HAP-1 (cell line): ENCODE data around the gene KLC3.

Experiments
- DNase-seq, 2 experiments: peaks; one replicate each; pipeline ENCODE4 v3.0.0-alpha.2; 2016 to 2020; ENCODE audit warnings: low spot score in 2 of 2
- H3K27me3 ChIP-seq: fragments of 250-450 bp; sonication (Bioruptor Pico); 2 replicates; pipeline ENCODE4 v1.5.1; 2020; ENCODE audit warnings: low read depth, mild to moderate bottlenecking, moderate library complexity
- H3K36me3 ChIP-seq: fragments of 250-450 bp; sonication (Bioruptor Pico); replicated peaks from 2 replicates; pipeline ENCODE4 v1.5.1; 2020; ENCODE audit warnings: mild to moderate bottlenecking
- H3K4me1 ChIP-seq: fragments of 250-450 bp; sonication (Bioruptor Pico); 2 replicates; pipeline ENCODE4 v1.5.1; 2020; ENCODE audit warnings: mild to moderate bottlenecking
- H3K4me3 ChIP-seq: fragments of 250-450 bp; sonication (Bioruptor Pico); 2 replicates; pipeline ENCODE4 v1.5.1; 2020; ENCODE audit warnings: mild to moderate bottlenecking, moderate library complexity
- H3K9me3 ChIP-seq: fragments of 250-450 bp; sonication (Bioruptor Pico); 2 replicates; pipeline ENCODE4 v1.5.1; 2020; ENCODE audit warnings: mild to moderate bottlenecking, moderate library complexity
- in situ Hi-C: fragments of 300-500 bp; cut with MboI; formaldehyde crosslinking; loops from 3 replicates; pipeline ENCODE4 v1.14.3; 2020; ENCODE audit warnings: low sequenced_read_pairs, inconsistent platforms, mixed read lengths

KLC3 gene

DNA sequence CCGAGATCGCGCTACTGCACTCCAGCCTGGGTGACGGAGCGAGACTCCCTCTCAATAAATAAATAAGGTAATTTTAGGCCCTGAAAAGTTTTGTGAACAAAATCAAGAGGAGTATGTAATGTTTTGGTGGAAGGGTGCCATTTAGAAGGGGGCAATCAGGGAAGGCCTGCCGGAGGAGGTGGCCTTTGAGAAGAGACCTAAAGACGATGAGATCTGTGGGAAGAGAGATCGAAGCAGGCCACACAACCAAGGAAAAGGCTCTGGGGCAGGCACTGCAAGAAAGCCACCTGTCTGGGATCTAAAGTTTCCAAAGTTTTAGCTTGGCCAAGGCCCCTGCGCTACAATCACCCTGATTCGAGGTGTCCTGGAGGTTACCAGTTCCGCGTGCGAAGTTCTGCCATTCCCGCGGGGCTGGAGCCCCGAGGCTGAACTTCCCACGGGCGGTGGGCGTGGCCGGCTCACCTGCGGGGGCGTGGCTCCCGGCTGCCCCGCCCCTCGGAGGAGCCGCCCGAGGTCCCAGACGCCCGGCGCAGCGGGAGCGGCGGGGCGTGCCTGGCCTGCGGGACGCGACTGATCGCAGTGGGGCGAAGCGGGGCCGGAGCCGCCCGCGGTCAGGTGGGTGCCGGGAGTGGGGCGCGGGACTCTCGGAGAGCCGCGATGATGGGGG lies at the start of gene KLC3:
TSS of gene KLC3 (plus strand) at position 519 of the 667 bp plus-strand sequence. CDS start 4,792 bp downstream, outside the sequence.
- H3K36me3 ChIP-seq, result no peaks in the 10 kb centered on the region
- H3K4me1 ChIP-seq, result peaks cover 3% of the 10 kb centered on the region; the same call in 1 of the 2 replicates
- peak in 1 of 2 experiments; percentile 64 for DNase-seq
- no peaks in the 10 kb centered on the region for H3K9me3 ChIP-seq
- in situ Hi-C loops, result no loop called here
- no peaks in the 10 kb centered on the region for H3K27me3 ChIP-seq
- peak within 1 kb of the TSS; percentile 56 for H3K4me3 ChIP-seq

DNA sequence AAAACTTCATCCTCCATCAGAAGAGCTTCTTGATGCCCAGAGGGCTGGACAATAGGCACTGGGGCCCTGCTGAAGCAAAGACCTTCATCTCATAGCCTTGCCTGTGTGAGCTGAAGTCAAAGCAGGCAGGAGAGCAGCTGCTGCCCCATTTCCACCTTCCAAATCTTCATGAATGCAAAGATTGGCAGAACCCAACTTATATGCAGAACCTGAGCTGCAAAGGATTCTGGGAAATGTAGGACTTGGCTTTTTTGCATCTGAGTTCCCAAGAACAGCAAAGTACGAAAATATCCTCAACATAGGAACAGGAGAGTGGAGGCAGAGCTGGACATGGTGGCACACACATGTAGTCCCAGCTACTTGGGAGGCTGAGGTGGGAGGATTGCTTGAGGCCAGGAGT lies 48.7 kb upstream of the KLC3 start:
- in situ Hi-C loops, result no loop called here
- H3K36me3 ChIP-seq, result peaks cover 7% of the 10 kb centered on the region
- H3K4me3 ChIP-seq, result no peak overlapping the region
- H3K9me3 ChIP-seq, result no peaks in the 10 kb centered on the region
- no peak for DNase-seq
- H3K27me3 ChIP-seq, result no peaks in the 10 kb centered on the region
- H3K4me1 ChIP-seq, result no peaks in the 10 kb centered on the region

DNA sequence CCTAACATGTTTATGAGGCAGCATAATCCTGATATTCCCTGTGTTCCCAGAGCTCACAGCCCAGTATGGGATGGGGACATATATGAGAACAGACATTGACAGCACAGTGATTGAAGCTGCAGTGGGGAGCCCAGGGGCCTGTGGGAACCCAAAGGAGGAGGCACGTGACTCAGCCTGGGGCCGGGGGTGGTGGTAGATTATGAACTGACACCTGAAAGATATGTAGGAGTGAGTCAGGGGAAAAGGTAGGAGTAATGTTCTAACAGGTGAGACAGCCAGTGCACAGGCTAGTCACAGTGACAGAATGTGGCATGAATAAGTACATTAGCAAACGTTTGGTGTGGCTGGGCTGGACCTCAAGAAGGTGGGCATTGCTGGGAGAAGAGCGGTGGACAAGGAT lies 46.9 kb upstream of the KLC3 start:
- Histone ChIP-seq H3K4me3 (no peak overlapping the region), H3K27me3 (no peaks in the 10 kb centered on the region), H3K4me1 (no peaks in the 10 kb centered on the region), H3K36me3 (peaks cover 3% of the 10 kb centered on the region; the same call in 1 of the 2 replicates), H3K9me3 (no peaks in the 10 kb centered on the region)
- no peak for DNase-seq
- in situ Hi-C loops, result no loop called here

GRCh38 chr19:45294291-45295029 lies 46.1 kb upstream of the KLC3 start:
- Histone ChIP-seq H3K9me3 (no peaks in the 10 kb centered on the region), H3K4me3 (no peak overlapping the region), H3K4me1 (no peaks in the 10 kb centered on the region), H3K36me3 (peaks cover 3% of the 10 kb centered on the region; the same call in 1 of the 2 replicates), H3K27me3 (no peaks in the 10 kb centered on the region)
- no peak for DNase-seq
- in situ Hi-C loops, result no loop called here

- no peaks in the 10 kb centered on the region for H3K9me3 ChIP-seq
- peaks cover 3% of the 10 kb centered on the region; the same call in 1 of the 2 replicates for H3K36me3 ChIP-seq
- no peak overlapping the region for H3K4me3 ChIP-seq
- no peaks in the 10 kb centered on the region for H3K27me3 ChIP-seq
- no peak for DNase-seq
- H3K4me1 ChIP-seq, result peaks cover 2% of the 10 kb centered on the region
- in situ Hi-C loops, result no loop called here
Measured at GRCh38 chr19:45295873-45296272, 44.7 kb upstream of the KLC3 start.

GRCh38 chr19:45296355-45296754 lies 44.2 kb upstream of the KLC3 start:
- Histone ChIP-seq H3K36me3 (peaks cover 3% of the 10 kb centered on the region; the same call in 1 of the 2 replicates), H3K4me1 (peaks cover 5% of the 10 kb centered on the region), H3K9me3 (no peaks in the 10 kb centered on the region), H3K27me3 (no peaks in the 10 kb centered on the region), H3K4me3 (no peak overlapping the region)
- in situ Hi-C loops, result no loop called here
- no peak for DNase-seq

DNA sequence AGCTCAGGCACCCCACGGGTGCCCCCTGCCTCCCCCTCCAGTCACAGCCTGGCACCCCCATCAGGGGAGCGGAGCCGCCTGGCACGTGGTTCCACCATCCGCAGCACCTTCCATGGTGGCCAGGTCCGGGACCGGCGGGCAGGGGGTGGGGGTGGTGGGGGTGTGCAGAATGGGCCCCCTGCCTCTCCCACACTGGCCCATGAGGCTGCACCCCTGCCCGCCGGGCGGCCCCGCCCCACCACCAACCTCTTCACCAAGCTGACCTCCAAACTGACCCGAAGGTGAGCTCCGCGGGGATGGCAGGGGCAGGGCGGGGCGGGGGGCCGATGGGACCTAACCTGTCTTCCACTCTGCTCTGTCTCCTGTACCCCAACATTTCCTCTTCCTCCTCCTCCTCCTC lies 42.9 kb upstream of the KLC3 start:
- Histone ChIP-seq H3K9me3 (no peaks in the 10 kb centered on the region), H3K4me1 (peaks cover 5% of the 10 kb centered on the region), H3K4me3 (no peak overlapping the region), H3K27me3 (no peaks in the 10 kb centered on the region), H3K36me3 (no peaks in the 10 kb centered on the region; the same call in 1 of the 2 replicates)
- in situ Hi-C loops, result no loop called here
- no peak for DNase-seq

DNA sequence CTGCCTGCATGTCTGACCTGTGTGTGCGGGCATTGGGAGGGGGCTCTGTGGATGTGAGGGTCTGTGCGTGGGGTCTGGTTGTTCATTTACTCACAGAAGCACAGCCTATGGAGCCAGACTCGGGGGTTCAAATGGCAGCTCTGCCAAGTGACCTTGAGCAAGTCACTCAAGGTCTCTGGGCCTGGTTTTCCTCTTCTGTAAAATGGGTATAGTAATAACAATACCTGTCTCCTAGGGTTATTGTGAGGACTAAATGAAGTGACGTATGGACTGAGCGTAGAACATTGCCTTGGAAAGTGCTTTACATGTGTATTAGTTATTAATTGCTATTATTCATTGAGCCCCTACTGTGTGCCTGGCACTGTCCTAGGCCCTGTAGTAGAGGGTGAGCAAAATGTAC lies 42.3 kb upstream of the KLC3 start:
- Histone ChIP-seq H3K36me3 (no peaks in the 10 kb centered on the region; the same call in 1 of the 2 replicates), H3K4me1 (peaks cover 5% of the 10 kb centered on the region), H3K4me3 (no peak overlapping the region), H3K27me3 (no peaks in the 10 kb centered on the region), H3K9me3 (no peaks in the 10 kb centered on the region)
- in situ Hi-C loops, result no loop called here
- DNase-seq, result no peak

- in situ Hi-C loops, result no loop called here
- no peak for DNase-seq
- no peaks in the 10 kb centered on the region; the same call in 1 of the 2 replicates for H3K36me3 ChIP-seq
Measured at GRCh38 chr19:45299719-45300118, 40.8 kb upstream of the KLC3 start.

DNA sequence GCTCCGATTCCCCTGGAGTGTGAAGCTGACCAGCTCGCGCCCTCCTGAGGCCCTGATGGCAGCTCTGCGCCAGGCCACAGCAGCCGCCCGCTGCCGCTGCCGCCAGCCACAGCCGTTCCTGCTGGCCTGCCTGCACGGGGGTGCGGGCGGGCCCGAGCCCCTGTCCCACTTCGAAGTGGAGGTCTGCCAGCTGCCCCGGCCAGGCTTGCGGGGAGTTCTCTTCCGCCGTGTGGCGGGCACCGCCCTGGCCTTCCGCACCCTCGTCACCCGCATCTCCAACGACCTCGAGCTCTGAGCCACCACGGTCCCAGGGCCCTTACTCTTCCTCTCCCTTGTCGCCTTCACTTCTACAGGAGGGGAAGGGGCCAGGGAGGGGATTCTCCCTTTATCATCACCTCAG lies 38.1 kb upstream of the KLC3 start:
- no peaks in the 10 kb centered on the region for H3K27me3 ChIP-seq
- H3K36me3 ChIP-seq, result no peaks in the 10 kb centered on the region
- H3K4me3 ChIP-seq, result no peak overlapping the region
- in situ Hi-C loops, result no loop called here
- no peak for DNase-seq
- peaks cover 5% of the 10 kb centered on the region for H3K4me1 ChIP-seq
- H3K9me3 ChIP-seq, result no peaks in the 10 kb centered on the region

More at GRCh38 chr19:45299719-45300118, 40.8 kb upstream of the KLC3 start:
- peaks cover 5% of the 10 kb centered on the region for H3K4me1 ChIP-seq
- no peaks in the 10 kb centered on the region for H3K9me3 ChIP-seq
- H3K27me3 ChIP-seq, result no peaks in the 10 kb centered on the region
- H3K4me3 ChIP-seq, result no peak overlapping the region

- Histone ChIP-seq H3K27me3 (no peaks in the 10 kb centered on the region), H3K9me3 (no peaks in the 10 kb centered on the region), H3K4me3 (no peak overlapping the region), H3K36me3 (no peaks in the 10 kb centered on the region), H3K4me1 (peaks cover 5% of the 10 kb centered on the region)
- in situ Hi-C loops, result no loop called here
- no peak for DNase-seq
Measured at GRCh38 chr19:45303269-45304060, 37.1 kb upstream of the KLC3 start.

DNA sequence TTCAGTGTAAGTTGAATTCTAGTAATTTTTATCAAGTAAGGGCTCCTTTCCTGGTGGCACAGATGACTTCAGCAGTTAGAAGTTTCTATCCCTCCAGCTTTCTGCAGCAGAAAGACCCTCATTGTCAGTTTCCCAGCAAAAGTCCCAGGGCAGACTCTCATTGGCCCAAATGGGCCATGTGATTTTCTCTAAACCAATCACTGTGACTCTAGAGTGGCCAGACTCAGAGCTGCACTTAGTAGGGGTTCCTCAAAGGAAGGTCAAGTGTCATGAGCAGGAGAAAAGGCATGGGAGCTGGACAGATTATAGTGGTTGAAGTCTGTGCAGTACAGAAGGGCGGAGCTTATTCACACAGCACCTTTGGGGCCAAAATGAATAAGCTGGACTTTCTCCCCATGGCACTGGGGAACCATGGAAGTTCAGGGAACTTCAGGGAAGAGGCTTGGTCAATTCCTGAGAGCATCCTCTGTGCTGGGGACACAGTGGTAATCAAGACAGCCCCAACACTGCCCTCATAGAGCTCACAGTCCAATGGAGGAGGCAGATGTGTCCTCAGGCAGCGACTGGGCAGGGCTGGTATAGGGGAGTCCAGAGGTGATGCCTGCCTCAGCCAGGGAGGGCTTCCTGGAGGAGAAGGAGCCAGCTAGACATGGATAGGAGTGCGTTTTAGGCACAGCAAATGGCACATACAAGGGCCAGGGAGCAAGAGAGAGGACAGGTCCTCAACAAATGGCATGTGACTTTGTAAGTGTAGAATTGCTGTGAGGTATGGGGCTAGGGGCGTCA lies 36.2 kb upstream of the KLC3 start:
- H3K36me3 ChIP-seq, result no peaks in the 10 kb centered on the region
- no peak overlapping the region for H3K4me3 ChIP-seq
- H3K9me3 ChIP-seq, result no peaks in the 10 kb centered on the region
- in situ Hi-C loops, result no loop called here
- peaks cover 5% of the 10 kb centered on the region for H3K4me1 ChIP-seq
- no peak for DNase-seq
- no peaks in the 10 kb centered on the region for H3K27me3 ChIP-seq

DNA sequence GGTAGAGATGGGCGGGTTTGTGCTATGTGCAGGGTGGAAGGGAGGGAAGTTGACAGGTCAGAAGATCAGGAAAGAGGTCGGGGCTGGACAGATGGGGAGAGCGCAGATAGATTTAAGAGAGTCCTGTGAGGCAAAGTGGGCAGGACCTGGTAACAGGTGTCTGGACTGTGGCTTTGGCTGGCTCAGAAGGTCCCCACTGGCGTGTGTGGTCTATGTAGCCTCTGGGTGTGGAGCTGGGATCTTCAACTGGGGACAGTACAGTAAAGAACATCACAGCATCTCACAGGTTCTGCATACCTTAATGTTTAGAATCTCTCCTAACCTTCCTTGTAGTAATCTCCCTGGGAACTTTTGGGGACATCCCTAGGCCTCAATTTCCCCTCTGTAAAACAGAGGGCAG lies 35.5 kb upstream of the KLC3 start:
- no peaks in the 10 kb centered on the region for H3K27me3 ChIP-seq
- no peak overlapping the region for H3K4me3 ChIP-seq
- DNase-seq, result no peak
- no peaks in the 10 kb centered on the region for H3K36me3 ChIP-seq
- in situ Hi-C loops, result no loop called here
- H3K9me3 ChIP-seq, result no peaks in the 10 kb centered on the region
- H3K4me1 ChIP-seq, result peaks cover 5% of the 10 kb centered on the region
